ENCODE data around the gene SLC5A9. TPM values are rescaled to one million over a fixed set of nuclear protein-coding genes. Genes with fewer than 3 reads are reported as not detected.

The SLC5A9 gene
- total RNA-seq, 1 experiment from 2014 or later: 1.2 TPM

DNA sequence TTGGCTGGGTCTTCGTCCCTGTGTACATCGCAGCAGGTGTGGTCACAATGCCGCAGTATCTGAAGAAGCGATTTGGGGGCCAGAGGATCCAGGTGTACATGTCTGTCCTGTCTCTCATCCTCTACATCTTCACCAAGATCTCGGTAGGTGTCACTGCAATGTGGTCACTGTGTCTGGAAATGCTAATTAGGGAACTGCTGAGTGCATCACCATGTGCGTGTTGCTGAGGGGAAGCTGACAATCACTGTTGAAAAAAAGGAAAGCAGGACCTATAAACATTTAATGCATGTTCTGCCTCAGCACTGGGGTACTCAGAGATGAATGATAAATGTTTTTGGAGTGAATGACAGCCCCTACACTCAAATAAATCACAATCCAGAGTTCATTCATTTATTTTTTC, 6.8 kb downstream of the SLC5A9 start:
- in situ Hi-C loops (cut with HindIII; ENCODE audit: low pct_unique_long_range_greater_than_20kb, low sequenced_read_pairs): no loop called here
- no peak for DNase-seq (ENCODE audit: low read depth)

DNA sequence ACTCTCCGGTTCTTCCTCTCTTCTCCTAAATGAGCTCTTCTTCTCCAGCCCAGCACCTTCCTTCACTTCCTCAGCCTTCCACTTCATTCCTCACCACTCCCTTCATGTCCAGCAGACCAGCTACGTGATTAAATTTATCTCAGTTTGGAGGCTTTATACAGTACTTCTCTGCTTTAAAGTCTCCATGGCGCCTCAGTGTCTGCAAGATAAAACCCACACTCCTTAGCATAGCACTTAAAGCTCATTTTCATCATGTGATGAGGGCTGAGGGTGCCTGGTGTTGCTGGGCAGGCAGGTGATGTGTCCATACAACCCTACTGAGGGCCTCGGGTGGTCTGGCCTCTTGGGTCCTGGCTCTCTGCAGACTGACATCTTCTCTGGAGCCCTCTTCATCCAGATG, 7.7 kb downstream of the SLC5A9 start:
- in situ Hi-C loops (cut with HindIII; ENCODE audit: low pct_unique_long_range_greater_than_20kb, low sequenced_read_pairs): no loop called here
- DNase-seq (ENCODE audit: low read depth): no peak

DNA sequence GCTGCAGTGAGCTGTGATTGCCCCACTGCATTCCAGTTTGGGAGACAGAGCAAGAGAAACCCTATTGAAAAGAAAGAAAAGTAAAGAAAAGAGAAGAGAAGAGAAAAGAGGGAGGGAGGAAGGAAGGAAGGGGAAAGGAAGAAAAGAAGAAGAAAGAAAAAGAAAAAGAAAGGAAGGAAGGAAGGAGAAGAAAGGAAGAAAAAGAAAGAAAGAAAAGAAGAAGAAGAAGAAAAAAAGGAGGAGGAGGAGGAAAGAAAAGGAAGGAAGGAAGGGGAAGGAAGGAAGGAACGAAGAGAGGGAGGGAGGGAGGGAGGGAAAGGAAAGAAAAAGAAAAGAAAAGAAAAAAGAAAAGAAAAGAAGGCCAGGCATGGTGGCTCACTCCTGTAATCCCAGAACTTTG, 10.2 kb downstream of the SLC5A9 start:
- in situ Hi-C loops (cut with HindIII; ENCODE audit: low pct_unique_long_range_greater_than_20kb, low sequenced_read_pairs): no loop called here
- DNase-seq (ENCODE audit: low read depth): no peak

DNA sequence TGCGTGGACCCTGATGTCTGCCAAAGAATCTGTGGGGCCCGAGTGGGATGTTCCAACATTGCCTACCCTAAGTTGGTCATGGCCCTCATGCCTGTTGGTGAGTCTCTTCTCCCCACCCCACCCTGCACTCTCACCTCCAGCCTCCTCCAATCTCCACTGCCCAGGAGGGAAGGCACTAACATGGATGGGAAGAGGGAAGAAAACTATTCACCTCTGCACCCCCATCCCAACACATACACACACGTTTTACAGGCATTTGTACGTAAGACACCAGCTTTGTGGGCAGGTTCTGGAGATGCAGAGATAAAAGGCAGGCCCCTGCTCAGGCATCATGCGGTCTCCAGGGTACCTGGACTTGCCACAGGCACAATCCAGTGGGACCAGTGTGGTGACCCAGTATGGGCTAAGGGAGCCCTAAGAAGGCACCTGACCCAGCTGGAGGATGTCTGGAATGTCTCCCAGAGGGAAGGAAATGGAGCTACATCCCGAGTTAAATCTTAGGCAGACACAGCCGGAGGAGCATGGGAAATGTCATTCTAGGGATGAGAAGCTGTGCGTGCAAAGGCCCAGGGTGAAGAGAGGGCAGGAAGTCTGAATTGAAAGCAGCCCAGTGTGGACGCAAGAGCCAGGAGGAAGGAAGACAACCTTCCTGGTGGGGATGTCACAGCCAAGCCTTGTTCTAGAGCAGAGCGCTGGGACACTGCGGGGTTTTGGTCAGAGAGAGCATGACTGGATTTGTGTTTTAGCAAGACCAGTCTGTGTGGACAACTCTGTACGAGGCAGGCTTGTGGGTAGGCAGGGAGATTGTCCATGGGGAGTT, 11.4 kb downstream of the SLC5A9 start:
- DNase-seq (ENCODE audit: low read depth): no peak

DNA sequence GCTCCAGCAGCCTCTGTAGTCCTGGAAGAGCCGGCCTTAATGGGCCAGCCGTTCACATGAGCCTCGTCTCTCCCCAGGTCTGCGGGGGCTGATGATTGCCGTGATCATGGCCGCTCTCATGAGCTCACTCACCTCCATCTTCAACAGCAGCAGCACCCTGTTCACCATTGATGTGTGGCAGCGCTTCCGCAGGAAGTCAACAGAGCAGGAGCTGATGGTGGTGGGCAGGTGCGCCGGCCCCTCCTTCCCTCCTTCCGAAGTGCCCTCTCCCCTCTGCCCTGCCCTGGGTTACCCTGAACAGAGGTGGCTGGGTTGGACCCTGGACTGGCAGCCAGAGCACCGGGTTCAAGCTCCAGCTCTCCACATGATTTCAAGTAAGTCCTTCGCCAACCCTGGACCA, 13.1 kb downstream of the SLC5A9 start:
- no peak for DNase-seq (ENCODE audit: low read depth)
- in situ Hi-C loops (cut with HindIII; ENCODE audit: low pct_unique_long_range_greater_than_20kb, low sequenced_read_pairs): no loop called here

More for the DNA sequence above, 11.4 kb downstream of the SLC5A9 start:
- in situ Hi-C loops (cut with HindIII; ENCODE audit: low pct_unique_long_range_greater_than_20kb, low sequenced_read_pairs): no loop called here

DNA sequence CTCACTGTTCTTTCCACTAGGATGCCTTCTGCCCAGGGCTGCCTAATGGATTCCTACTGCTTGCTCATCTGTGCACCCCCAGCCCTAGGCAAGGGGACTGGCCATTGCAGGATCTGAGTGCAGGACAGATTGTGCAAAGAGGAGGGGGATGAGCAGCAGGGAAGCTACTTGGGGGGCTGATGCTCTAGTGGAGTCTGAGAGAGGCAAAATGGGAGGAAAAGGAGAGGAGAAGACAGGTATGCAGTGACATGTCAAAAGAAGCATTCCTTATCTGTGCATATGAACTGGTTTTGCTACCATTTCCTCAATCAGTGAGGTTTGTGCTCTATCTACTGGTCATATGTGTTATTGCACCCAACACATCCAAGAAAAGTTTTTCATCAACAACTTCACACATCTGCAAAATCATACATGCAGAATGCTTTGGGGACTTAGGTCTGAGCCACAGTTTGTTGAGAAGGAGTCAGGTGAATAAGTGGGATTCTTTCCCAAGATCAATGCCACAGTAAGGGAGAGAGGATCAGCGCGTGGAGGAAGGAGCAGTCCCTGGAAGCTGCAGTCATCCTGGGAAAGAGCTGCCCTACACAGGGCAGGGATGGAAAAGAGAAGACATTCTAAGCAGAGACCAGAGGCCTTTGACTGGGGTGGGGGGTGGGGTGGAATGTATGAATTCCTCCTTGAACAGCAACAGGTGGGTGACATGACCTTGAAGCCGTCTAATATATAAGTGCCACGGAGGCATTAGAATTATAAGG, 14.4 kb downstream of the SLC5A9 start:
- DNase-seq (ENCODE audit: low read depth): peak; percentile 31

DNA sequence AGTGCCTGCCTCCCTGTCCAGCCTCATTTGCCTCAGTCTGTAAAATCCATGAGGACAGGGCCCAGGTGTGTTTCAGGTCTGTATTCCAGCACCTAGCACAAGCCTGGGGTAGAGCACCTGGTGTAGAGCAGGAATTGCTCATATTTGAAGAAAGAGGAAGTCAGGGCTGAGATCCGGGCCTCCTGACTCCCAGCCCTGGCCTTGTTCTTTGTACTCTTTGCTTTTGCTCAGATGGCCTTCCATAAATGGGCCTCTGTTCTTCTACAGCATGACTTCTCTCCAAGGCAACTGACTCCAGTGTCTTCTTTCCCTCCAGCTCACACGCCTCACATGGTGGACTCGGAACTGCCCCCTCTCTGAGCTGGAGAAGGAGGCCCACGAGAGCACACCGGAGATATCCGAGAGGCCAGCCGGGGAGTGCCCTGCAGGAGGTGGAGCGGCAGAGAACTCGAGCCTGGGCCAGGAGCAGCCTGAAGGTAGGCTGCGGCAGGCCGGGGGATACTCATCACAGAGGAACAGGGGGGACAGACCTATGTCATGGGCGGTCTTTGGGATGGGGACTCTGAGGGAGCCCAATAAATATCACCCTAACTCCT, 19.7 kb downstream of the SLC5A9 start:
- in situ Hi-C loops (cut with HindIII; ENCODE audit: low pct_unique_long_range_greater_than_20kb, low sequenced_read_pairs): no loop called here
- no peak for DNase-seq (ENCODE audit: low read depth)

More for the DNA sequence above, 14.4 kb downstream of the SLC5A9 start:
- in situ Hi-C loops (cut with HindIII; ENCODE audit: low pct_unique_long_range_greater_than_20kb, low sequenced_read_pairs): no loop called here

DNA sequence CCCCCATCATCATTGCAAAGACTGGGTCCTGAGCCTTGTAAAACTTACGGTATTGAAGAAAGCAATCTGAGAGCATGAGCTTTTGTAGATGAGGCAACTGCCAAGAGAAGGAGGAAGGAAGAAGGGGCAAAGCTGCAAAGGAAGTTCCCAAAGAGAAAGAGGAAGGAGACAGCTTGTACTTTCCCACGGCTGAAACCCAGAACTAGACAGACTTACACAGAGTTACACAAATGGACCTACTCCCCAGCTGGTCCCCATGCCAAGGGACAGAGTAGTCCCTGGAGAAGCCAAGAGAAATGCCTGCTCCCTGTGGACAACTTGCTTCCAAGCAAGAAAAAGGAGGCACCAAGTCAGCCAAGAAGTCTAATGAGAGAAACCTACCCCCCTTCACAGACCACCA, 22.6 kb downstream of the SLC5A9 start:
- DNase-seq (ENCODE audit: low read depth): no peak
- in situ Hi-C loops (cut with HindIII; ENCODE audit: low pct_unique_long_range_greater_than_20kb, low sequenced_read_pairs): no loop called here

DNA sequence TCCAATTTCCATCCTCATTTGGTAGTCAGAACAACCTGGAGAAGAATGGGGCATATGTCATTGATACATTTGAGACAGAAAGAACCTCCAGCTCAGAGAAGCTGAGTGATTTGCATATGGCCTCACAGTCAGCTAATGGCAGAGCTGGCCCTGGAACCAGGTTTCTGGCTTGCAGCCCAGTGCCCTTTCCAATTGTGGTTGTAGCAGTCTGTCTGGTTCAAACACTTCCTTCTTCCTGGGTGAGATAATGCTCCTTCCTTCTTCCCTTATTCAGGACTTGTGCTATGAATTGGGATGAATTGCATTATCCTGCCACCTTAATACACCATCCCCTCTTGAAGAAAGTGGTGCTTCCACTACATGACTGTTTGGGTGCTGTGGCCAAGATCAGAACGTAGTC, 24.2 kb downstream of the SLC5A9 start:
- peak; percentile 25 for DNase-seq (ENCODE audit: low read depth)
- in situ Hi-C loops (cut with HindIII; ENCODE audit: low pct_unique_long_range_greater_than_20kb, low sequenced_read_pairs): no loop called here

DNA sequence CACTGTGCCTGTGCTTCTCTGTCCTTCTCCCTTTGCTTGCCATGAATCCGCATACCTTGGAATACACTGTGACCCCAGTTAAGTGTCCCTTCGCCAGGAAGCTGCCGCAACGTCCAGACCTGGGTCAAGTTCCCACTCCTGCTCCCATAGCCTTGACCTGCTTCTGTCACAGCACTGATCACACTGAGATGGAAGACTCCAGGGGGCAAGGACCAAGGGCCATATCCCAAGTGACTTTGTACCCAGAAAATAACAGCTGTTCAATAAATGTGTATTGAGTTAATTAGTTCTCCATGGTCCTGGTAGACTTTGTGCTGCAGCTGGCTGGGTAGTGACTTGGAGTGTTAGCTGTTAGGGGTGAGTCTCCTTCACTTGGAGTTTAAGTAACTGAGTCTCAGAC, 25.8 kb downstream of the SLC5A9 start:
- no peak for DNase-seq (ENCODE audit: low read depth)
- in situ Hi-C loops (cut with HindIII; ENCODE audit: low pct_unique_long_range_greater_than_20kb, low sequenced_read_pairs): no loop called here

DNA sequence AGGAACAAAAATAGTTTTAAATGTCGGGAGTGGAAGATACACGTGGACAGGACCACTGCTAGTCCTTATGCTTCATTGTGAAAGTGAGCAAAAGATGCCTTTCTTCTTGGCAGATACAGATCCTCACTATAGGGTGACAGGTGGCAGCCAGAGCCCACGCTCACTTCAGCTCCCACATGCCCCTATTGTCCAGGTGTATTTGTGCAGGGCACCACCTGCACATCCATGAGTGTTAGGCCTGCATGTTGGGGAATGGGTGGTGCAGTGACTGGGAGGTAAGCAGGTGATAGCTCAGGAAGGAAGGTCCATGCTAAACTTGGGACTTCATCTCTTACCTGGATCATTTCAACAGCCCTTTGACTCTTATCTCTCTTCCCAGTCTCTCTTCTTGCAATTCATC, 27.4 kb downstream of the SLC5A9 start:
- DNase-seq (ENCODE audit: low read depth): no peak
- in situ Hi-C loops (cut with HindIII; ENCODE audit: low pct_unique_long_range_greater_than_20kb, low sequenced_read_pairs): no loop called here

DNA sequence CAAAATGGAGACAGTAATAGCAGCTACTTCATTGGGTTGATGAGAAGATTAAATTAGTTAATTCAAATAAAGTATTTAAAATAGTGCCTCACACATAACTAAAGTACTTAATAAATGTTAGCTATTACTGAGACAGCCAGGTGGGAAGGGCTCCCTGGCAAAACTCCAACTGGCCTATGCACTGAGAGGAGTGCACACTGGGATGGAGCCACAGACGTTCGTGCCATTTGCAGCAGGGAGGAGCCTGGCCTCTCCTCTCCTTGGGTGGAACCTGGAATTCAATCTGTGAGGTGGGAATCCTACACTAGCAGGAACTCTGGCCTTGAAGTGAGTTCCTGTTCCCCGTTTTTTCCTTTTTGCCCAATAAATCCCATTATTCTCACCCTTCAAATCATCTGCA, 28.1 kb downstream of the SLC5A9 start:
- in situ Hi-C loops (cut with HindIII; ENCODE audit: low pct_unique_long_range_greater_than_20kb, low sequenced_read_pairs): no loop called here
- no peak for DNase-seq (ENCODE audit: low read depth)

DNA sequence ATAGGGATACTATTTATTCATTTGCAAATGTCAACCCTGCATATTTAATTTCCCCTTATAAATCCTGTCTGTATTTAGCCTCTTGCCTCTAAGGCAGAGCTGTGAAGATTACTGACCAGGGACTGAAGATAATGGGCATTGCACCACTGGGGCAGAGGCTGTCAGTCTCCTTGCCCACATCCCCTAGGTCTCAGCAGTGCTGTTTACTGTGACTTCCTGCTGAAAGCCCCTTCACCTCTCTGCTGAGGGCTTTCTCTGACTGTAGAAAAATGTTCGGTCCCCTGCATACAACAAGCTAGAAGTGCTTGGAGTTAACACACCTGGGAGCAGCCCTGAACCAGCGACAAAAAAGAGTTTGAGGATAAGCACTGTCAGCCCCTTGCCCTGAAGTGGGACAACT, 28.8 kb downstream of the SLC5A9 start:
- in situ Hi-C loops (cut with HindIII; ENCODE audit: low pct_unique_long_range_greater_than_20kb, low sequenced_read_pairs): no loop called here
- no peak for DNase-seq (ENCODE audit: low read depth)

DNA sequence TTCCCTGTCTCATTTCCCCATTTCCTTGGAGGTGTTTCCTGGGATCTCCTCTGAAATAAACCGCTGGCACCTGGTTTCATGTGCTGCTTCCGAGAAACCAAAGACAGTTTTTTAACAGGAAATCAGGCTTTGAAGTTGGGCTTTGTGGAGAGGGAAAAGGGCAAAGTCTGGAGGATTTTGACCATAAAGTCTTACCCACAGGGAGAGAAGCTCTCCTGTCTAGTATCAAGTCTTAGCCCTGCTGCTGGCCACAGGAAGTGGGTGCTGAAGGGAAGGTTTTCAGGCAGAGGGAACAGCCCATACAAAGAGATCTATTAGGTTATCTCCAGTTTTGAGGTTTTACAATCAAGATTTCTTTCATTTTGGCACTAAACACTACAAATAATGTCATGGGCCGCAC, 29.3 kb downstream of the SLC5A9 start:
- no peak for DNase-seq (ENCODE audit: low read depth)
- in situ Hi-C loops (cut with HindIII; ENCODE audit: low pct_unique_long_range_greater_than_20kb, low sequenced_read_pairs): no loop called here

DNA sequence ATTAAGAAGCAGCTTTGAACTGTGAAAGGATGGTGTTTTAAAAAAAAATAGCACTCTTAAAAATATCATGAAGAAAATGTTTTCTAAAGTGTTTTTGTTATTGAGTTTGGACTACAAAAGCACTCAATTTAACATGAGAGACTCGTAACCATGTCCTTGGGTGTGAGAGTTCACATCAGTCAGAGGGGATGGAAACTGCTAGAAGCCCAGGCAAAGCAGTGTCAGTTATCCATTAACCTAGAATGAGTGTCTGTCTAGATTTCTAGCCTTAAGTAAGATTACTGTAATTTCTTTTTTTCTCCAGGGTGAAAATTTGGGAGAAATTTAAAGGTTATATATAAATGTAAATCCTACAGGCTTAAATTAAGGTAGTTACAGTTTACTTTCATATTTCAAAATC, 31.7 kb downstream of the SLC5A9 start:
- in situ Hi-C loops (cut with HindIII; ENCODE audit: low pct_unique_long_range_greater_than_20kb, low sequenced_read_pairs): no loop called here
- DNase-seq (ENCODE audit: low read depth): no peak

DNA sequence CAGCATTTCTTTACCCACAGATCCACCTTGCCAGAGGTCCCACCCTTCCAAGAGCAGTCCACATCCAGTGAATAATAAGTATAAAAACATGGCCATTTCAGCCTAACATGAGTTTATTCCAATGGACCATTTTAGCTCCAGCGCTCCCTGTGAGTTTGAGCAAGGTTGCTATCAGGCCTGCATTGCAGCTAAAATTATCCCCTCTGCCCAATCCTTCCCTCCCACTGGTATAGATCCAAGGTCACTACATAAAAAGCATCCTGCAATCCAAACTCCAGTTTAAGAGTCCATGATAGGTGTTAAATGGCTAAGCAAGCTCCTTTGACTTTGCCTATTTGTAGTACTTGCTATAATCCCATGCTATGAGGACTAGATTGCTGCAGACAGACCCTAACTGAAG, 35.6 kb downstream of the SLC5A9 start:
- DNase-seq (ENCODE audit: low read depth): no peak
- in situ Hi-C loops (cut with HindIII; ENCODE audit: low pct_unique_long_range_greater_than_20kb, low sequenced_read_pairs): no loop called here

DNA sequence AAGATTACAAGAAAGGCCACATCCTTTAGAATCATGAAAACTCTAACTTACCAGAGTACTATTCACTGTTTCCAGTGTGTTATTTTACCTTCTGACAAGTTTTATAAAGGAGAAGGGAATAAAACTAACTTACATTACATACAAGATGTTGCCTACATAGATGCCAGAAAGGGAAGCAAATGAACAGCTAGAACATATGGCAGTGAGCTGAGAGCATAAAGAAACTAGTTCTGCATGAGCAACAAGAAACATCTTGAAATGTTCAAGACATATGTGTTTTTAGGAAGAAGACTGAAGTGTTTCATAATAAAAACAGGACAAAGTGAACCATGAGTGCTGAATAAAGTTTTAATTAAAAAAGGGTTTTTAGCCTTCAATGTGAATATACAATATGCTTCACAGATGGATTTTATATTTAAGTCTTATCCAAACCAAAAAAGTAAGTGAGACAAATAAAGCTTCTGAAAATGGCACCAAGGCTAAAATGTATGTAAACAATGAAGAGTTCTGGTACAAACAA, 39.4 kb downstream of the SLC5A9 start:
- DNase-seq (ENCODE audit: low read depth): no peak
- in situ Hi-C loops (cut with HindIII; ENCODE audit: low pct_unique_long_range_greater_than_20kb, low sequenced_read_pairs): no loop called here

DNA sequence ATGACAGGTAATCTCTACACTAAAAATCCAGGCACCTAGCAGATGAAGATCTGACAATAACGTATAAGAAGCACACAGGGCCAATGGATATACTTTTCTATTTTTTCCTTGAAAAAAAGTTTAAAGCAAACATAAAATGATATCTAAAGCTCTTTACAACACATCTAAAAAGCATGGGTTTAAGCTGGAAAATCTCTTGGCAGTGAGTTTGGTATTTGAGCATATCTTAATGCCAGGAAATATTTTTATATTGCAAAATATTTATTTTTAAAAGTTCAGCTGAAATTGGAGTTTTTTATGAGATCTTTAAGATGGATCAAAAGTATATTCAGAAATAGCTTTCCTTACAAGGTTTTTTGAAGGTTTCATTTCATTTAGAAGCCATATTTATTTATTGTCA, 40.5 kb downstream of the SLC5A9 start:
- in situ Hi-C loops (cut with HindIII; ENCODE audit: low pct_unique_long_range_greater_than_20kb, low sequenced_read_pairs): no loop called here
- no peak for DNase-seq (ENCODE audit: low read depth)

DNA sequence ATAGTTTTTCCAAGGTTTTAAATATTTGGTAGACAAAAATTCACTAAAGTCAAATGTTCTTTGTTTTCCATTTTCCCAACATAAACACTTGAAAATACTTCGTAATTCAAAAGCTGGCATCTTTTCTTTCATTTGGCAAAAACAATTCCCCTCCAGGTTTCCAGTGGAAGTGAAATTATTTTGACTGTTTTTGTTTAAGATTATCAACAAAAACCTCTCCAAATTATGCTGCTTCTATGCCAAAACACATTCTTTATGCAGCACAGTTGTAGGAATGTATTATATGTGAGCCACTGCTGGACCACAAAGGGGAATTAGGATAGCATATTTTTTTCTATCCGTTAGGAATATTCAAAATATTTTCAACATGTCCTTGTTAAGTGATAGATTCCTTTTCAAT, 44.1 kb downstream of the SLC5A9 start:
- DNase-seq (ENCODE audit: low read depth): no peak
- in situ Hi-C loops (cut with HindIII; ENCODE audit: low pct_unique_long_range_greater_than_20kb, low sequenced_read_pairs): no loop called here
